Measurements from ENCODE around the gene KCNA3.

- no peak for TF ChIP-seq POLR2A (IDR thresholded peaks at IDR 0.05)
- no peak for TF ChIP-seq CTCF (IDR thresholded peaks at IDR 0.05 in 4 of 5, conservative IDR thresholded peaks at IDR 0.05 in 1 of 5)
Observed at GRCh38 chr1:110648417-110648816, 26.3 kb downstream of the KCNA3 start.
